Sigmoid colon (tissue), 4 donors: ENCODE data around the gene ZNF324B.

ENCODE experiments used
- POLR2A ChIP-seq, 2 donors: fragments of 450-650 bp; IDR thresholded peaks; one replicate each; pipeline ENCODE4 v1.6.1; 2016; ENCODE audit warnings: antibody characterized with exemption in 2 of 2, mild to moderate bottlenecking in 2 of 2, moderate library complexity in 2 of 2
- POLR2AphosphoS5 ChIP-seq, 4 donors: sonication (generic); formaldehyde crosslinking; IDR thresholded peaks; one replicate each; pipeline ENCODE4 v1.6.1; 2017; ENCODE audit warnings: antibody characterized with exemption in 4 of 4
- TF ChIP-seq, protein P1 (sequence below), 4 experiments: fragments of 450-650 bp in 3 of 4; fragments of 200-600 bp in 1 of 4; IDR thresholded peaks; one replicate each; pipeline ENCODE4 v1.5.1; 2016 to 2019; ENCODE audit warnings: antibody characterized with exemption in 4 of 4, mild to moderate bottlenecking in 3 of 4, moderate library complexity in 2 of 4

DNA sequence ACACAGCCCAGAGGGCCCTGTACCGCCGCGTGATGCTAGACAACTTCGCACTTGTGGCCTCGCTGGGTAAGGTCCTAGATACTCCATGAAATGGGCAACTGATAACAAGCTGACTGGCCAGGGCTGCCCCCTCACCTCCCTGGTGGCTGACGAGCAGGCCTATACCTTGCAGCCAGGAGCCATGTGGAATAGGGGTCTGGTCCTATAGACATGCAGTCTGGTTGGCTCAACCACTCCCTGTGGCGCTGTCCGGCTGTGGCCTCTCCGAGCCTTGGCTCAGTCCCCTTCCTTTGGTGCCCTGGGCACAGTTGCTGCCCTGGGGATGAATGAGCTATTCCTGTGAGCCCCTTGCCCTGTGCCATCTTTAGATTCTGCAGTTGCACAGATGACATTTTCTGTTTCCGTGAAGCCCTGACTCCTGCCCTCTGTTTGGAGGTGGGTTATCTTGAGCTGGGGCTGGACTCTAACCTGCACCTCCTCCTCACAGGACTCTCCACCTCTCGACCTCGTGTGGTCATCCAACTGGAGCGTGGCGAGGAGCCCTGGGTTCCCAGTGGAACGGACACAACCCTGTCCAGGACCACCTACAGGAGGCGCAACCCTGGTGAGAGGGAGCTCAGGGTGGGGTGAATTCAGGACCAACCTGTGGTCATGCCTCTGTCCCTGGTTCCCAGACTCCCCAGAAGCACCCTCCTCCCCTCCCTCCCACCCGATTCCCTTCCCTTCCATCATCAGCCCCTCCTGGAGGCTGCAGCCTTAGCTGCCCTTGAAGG is 18.0 kb downstream of the ZNF324B start:
- TF ChIP-seq, protein P1, sequence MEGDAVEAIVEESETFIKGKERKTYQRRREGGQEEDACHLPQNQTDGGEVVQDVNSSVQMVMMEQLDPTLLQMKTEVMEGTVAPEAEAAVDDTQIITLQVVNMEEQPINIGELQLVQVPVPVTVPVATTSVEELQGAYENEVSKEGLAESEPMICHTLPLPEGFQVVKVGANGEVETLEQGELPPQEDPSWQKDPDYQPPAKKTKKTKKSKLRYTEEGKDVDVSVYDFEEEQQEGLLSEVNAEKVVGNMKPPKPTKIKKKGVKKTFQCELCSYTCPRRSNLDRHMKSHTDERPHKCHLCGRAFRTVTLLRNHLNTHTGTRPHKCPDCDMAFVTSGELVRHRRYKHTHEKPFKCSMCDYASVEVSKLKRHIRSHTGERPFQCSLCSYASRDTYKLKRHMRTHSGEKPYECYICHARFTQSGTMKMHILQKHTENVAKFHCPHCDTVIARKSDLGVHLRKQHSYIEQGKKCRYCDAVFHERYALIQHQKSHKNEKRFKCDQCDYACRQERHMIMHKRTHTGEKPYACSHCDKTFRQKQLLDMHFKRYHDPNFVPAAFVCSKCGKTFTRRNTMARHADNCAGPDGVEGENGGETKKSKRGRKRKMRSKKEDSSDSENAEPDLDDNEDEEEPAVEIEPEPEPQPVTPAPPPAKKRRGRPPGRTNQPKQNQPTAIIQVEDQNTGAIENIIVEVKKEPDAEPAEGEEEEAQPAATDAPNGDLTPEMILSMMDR (IDR thresholded peaks at IDR 0.05): no peak
- TF ChIP-seq POLR2A (IDR thresholded peaks at IDR 0.05): no peak
- TF ChIP-seq POLR2AphosphoS5 (IDR thresholded peaks at IDR 0.05): no peak
